Adrenal gland (tissue), 5 donors: ENCODE results near the gene UBQLN1.

ENCODE experiments used
- CTCF ChIP-seq, 6 experiments: fragments of 450-650 bp in 4 of 6; fragments of 200-600 bp in 2 of 6; sonication (generic) in 1 of 6; IDR thresholded peaks; 1 replicate in 5 of 6; 2 replicates in 1 of 6; pipeline versions ENCODE4 v1.5.1 to v1.8.0; 2016 to 2021; ENCODE audit warnings: antibody characterized with exemption in 6 of 6, mild to moderate bottlenecking in 2 of 6, moderate library complexity in 1 of 6
- POLR2A ChIP-seq, 2 donors: fragments of 450-650 bp; IDR thresholded peaks; one replicate each; pipeline ENCODE4 v1.6.1; 2017; ENCODE audit warnings: antibody characterized with exemption in 2 of 2, mild to moderate bottlenecking in 2 of 2, moderate library complexity in 1 of 2
- donor health status: DM: no; HTN: no; CAD: no.

GRCh38 chr9:83617299-83617698, 90.5 kb downstream of the UBQLN1 start:
- TF ChIP-seq CTCF (IDR thresholded peaks at IDR 0.05) (no peak), POLR2A (IDR thresholded peaks at IDR 0.05) (no peak)
